Measurements from ENCODE around the gene FNBP1L. TPM values are rescaled to one million over a fixed set of nuclear protein-coding genes. Genes with fewer than 3 reads are reported as not detected.

Gene FNBP1L
- polyA plus RNA-seq, 1 donor (not counting 4 experiments of a cell fraction or from before 2014, with no cell fraction given): 22.9 TPM

GRCh38 chr1:93532780-93533378 lies 85.0 kb downstream of the FNBP1L start:
- no peak overlapping the region for H2AFZ ChIP-seq (ENCODE audit: control insufficient read depth, low read length)
- no peaks in the 10 kb centered on the region for H3K79me2 ChIP-seq (ENCODE audit: control insufficient read depth, insufficient read depth, low read length)
- TF ChIP-seq EZH2 (IDR thresholded peaks at IDR 0.05; ENCODE audit: low read length) (no peak), CTCF (optimal IDR thresholded peaks at IDR 0.05 in 1 of 3, IDR thresholded peaks at IDR 0.05 in 1 of 3, conservative IDR thresholded peaks at IDR 0.05 in 1 of 3; ENCODE audit: extremely low read depth in 1 of 3, insufficient read depth in 2 of 3, low read length in 3 of 3) (no peak)
- dilution Hi-C loops (cut with MboI; ENCODE audit: extremely low pct_ligation_motif_present, low sequenced_read_pairs): no loop called here
- H3K9me3 ChIP-seq (ENCODE audit: control insufficient read depth, low read depth, low read length): no peaks in the 10 kb centered on the region
- no peaks in the 10 kb centered on the region for H3K27me3 ChIP-seq (ENCODE audit: control insufficient read depth, extremely low read depth, insufficient read depth, low read length)
- H3K4me2 ChIP-seq (ENCODE audit: control insufficient read depth, extremely low read depth, insufficient read depth, low read depth, low read length): no peak overlapping the region
- no peak overlapping the region for H3K9ac ChIP-seq (ENCODE audit: control insufficient read depth, extremely low read depth, insufficient read depth, low read length)
- FAIRE-seq (no peak), DNase-seq (ENCODE audit: low read depth, low spot score) (no peak)
- H3K27ac ChIP-seq (ENCODE audit: control insufficient read depth, insufficient read depth, low read length): no peak overlapping the region
- H3K9me1 ChIP-seq (ENCODE audit: control insufficient read depth, extremely low read depth, insufficient read depth, low read length): no peaks in the 10 kb centered on the region
- no peak overlapping the region for H3K4me3 ChIP-seq (ENCODE audit: control insufficient read depth in 2 of 3, extremely low read depth in 1 of 3, insufficient read depth in 2 of 3, low read depth in 1 of 3, low read length in 3 of 3)
- no peaks in the 10 kb centered on the region for H3K4me1 ChIP-seq (ENCODE audit: control insufficient read depth, extremely low read depth, insufficient read depth, low read length)
- H3K36me3 ChIP-seq (ENCODE audit: control insufficient read depth in 2 of 2, extremely low read depth in 1 of 2, insufficient read depth in 2 of 2, low read length in 2 of 2): peaks cover 0 to 3% of the 10 kb centered on the region in 2 experiments
- no peaks in the 10 kb centered on the region for H4K20me1 ChIP-seq (ENCODE audit: control insufficient read depth, extremely low read depth, insufficient read depth, low read length)

- TF ChIP-seq EZH2 (IDR thresholded peaks at IDR 0.05; ENCODE audit: low read length): no peak
- no peak for TF ChIP-seq CTCF (optimal IDR thresholded peaks at IDR 0.05 in 1 of 3, IDR thresholded peaks at IDR 0.05 in 1 of 3, conservative IDR thresholded peaks at IDR 0.05 in 1 of 3; ENCODE audit: extremely low read depth in 1 of 3, insufficient read depth in 2 of 3, low read length in 3 of 3)
- no peaks in the 10 kb centered on the region for H3K27me3 ChIP-seq (ENCODE audit: control insufficient read depth, extremely low read depth, insufficient read depth, low read length)
- H3K9ac ChIP-seq (ENCODE audit: control insufficient read depth, extremely low read depth, insufficient read depth, low read length): no peak overlapping the region
- H3K4me2 ChIP-seq (ENCODE audit: control insufficient read depth, extremely low read depth, insufficient read depth, low read depth, low read length): no peak overlapping the region
- H3K9me3 ChIP-seq (ENCODE audit: control insufficient read depth, low read depth, low read length): no peaks in the 10 kb centered on the region
- no peaks in the 10 kb centered on the region for H4K20me1 ChIP-seq (ENCODE audit: control insufficient read depth, extremely low read depth, insufficient read depth, low read length)
- DNase-seq (ENCODE audit: low read depth, low spot score) (no peak), FAIRE-seq (no peak)
- peaks cover 0 to 3% of the 10 kb centered on the region in 2 experiments for H3K36me3 ChIP-seq (ENCODE audit: control insufficient read depth in 2 of 2, extremely low read depth in 1 of 2, insufficient read depth in 2 of 2, low read length in 2 of 2)
- no peak overlapping the region for H2AFZ ChIP-seq (ENCODE audit: control insufficient read depth, low read length)
- H3K4me1 ChIP-seq (ENCODE audit: control insufficient read depth, extremely low read depth, insufficient read depth, low read length): no peaks in the 10 kb centered on the region
- no peaks in the 10 kb centered on the region for H3K79me2 ChIP-seq (ENCODE audit: control insufficient read depth, insufficient read depth, low read length)
- no peak overlapping the region for H3K27ac ChIP-seq (ENCODE audit: control insufficient read depth, insufficient read depth, low read length)
- dilution Hi-C loops (cut with MboI; ENCODE audit: extremely low pct_ligation_motif_present, low sequenced_read_pairs): no loop called here
- H3K9me1 ChIP-seq (ENCODE audit: control insufficient read depth, extremely low read depth, insufficient read depth, low read length): no peaks in the 10 kb centered on the region
- no peak overlapping the region for H3K4me3 ChIP-seq (ENCODE audit: control insufficient read depth in 2 of 3, extremely low read depth in 1 of 3, insufficient read depth in 2 of 3, low read depth in 1 of 3, low read length in 3 of 3)
These were observed 85.8 kb downstream of the FNBP1L start for GRCh38 chr1:93533677-93534076.
